SK-N-SH treated with all-trans-retinoic acid at 6 μM for 48 hours (cell line): ENCODE results near the gene NSFL1C.

ENCODE experiments used
- PPARA ChIP-seq: fragments of 250-450 bp; sonication (Bioruptor Pico); IDR thresholded peaks from 2 replicates; pipeline ENCODE4 v1.5.0; 2020; ENCODE audit warnings: mild to moderate bottlenecking, borderline replicate concordance
- RARB ChIP-seq: fragments of 250-450 bp; sonication (Bioruptor Pico); IDR thresholded peaks from 2 replicates; pipeline ENCODE4 v1.8.0; 2021; ENCODE audit warnings: mild to moderate bottlenecking, moderate library complexity
- TCF4 ChIP-seq: fragments of 250-450 bp; sonication (Bioruptor Pico); IDR thresholded peaks from 2 replicates; pipeline ENCODE4 v1.8.0; 2021; ENCODE audit warnings: mild to moderate bottlenecking, moderate library complexity, borderline replicate concordance
- ZFP3 ChIP-seq: fragments of 250-450 bp; sonication (Bioruptor Pico); IDR thresholded peaks from 2 replicates; pipeline ENCODE4 v1.5.0; 2020; ENCODE audit warnings: mild to moderate bottlenecking, moderate library complexity
- ZNF8 ChIP-seq: fragments of 450-650 bp; formaldehyde crosslinking; IDR thresholded peaks from 2 replicates; pipeline ENCODE4 v1.5.0; 2020; ENCODE audit warnings: mild to moderate bottlenecking, moderate library complexity
- TF ChIP-seq, protein P1 (sequence below): fragments of 250-450 bp; sonication (Bioruptor Pico); IDR thresholded peaks from 2 replicates; pipeline ENCODE4 v1.5.1; 2020; ENCODE audit warnings: low read depth, mild to moderate bottlenecking, moderate library complexity
- TF ChIP-seq, protein P2 (sequence below): fragments of 250-450 bp; sonication (Bioruptor Pico); IDR thresholded peaks from 2 replicates; pipeline ENCODE4 v1.8.0; 2020; ENCODE audit warnings: mild to moderate bottlenecking, moderate library complexity, borderline replicate concordance
- TF ChIP-seq, protein P3 (sequence below): fragments of 250-450 bp; sonication (Bioruptor Pico); IDR thresholded peaks from 2 replicates; pipeline ENCODE4 v1.8.0; 2021; ENCODE audit warnings: low read depth, mild to moderate bottlenecking, moderate library complexity, borderline replicate concordance

DNA sequence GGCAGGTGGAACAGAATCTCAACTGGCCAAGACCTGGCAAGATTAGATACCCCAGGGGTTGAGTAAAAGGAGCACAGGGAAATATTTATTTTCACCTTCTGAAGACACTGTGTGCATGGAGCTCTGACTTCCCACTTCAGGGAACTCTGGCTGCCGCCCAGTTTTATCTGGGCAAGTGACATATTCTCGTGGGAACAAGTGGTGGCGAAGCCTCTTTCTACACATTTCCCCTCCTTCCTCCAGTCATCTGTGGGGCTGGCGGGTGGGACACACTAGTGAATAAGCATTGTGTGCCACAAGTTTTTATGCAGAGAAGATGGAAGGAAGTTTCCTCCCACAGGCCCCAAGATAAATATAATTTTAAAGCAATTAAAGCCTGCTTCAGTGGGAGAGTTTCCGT, 23.6 kb downstream of the NSFL1C start:
- TF ChIP-seq, protein P1, sequence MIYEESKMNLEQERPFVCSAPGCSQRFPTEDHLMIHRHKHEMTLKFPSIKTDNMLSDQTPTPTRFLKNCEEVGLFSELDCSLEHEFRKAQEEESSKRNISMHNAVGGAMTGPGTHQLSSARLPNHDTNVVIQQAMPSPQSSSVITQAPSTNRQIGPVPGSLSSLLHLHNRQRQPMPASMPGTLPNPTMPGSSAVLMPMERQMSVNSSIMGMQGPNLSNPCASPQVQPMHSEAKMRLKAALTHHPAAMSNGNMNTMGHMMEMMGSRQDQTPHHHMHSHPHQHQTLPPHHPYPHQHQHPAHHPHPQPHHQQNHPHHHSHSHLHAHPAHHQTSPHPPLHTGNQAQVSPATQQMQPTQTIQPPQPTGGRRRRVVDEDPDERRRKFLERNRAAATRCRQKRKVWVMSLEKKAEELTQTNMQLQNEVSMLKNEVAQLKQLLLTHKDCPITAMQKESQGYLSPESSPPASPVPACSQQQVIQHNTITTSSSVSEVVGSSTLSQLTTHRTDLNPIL (CRISPR knock-in tag), result no peak
- TF ChIP-seq ZFP3 (CRISPR knock-in tag), result no peak
- no peak for TF ChIP-seq RARB (CRISPR knock-in tag)
- no peak for TF ChIP-seq PPARA (CRISPR knock-in tag)
- no peak for TF ChIP-seq ZNF8
- TF ChIP-seq, protein P2, sequence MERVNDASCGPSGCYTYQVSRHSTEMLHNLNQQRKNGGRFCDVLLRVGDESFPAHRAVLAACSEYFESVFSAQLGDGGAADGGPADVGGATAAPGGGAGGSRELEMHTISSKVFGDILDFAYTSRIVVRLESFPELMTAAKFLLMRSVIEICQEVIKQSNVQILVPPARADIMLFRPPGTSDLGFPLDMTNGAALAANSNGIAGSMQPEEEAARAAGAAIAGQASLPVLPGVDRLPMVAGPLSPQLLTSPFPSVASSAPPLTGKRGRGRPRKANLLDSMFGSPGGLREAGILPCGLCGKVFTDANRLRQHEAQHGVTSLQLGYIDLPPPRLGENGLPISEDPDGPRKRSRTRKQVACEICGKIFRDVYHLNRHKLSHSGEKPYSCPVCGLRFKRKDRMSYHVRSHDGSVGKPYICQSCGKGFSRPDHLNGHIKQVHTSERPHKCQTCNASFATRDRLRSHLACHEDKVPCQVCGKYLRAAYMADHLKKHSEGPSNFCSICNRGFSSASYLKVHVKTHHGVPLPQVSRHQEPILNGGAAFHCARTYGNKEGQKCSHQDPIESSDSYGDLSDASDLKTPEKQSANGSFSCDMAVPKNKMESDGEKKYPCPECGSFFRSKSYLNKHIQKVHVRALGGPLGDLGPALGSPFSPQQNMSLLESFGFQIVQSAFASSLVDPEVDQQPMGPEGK (CRISPR knock-in tag), result no peak
- TF ChIP-seq, protein P3, sequence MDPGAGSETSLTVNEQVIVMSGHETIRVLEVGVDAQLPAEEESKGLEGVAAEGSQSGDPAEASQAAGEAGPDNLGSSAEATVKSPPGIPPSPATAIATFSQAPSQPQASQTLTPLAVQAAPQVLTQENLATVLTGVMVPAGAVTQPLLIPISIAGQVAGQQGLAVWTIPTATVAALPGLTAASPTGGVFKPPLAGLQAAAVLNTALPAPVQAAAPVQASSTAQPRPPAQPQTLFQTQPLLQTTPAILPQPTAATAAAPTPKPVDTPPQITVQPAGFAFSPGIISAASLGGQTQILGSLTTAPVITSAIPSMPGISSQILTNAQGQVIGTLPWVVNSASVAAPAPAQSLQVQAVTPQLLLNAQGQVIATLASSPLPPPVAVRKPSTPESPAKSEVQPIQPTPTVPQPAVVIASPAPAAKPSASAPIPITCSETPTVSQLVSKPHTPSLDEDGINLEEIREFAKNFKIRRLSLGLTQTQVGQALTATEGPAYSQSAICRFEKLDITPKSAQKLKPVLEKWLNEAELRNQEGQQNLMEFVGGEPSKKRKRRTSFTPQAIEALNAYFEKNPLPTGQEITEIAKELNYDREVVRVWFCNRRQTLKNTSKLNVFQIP, result no peak
- TF ChIP-seq TCF4 (CRISPR knock-in tag), result no peak
